Progenitor cell of endocrine pancreas (in vitro differentiated cells): ENCODE measurements around the gene SLC39A9. TPM values are rescaled to one million over a fixed set of nuclear protein-coding genes. Genes with fewer than 3 reads are reported as not detected.
"Not testable (repeated sequence)": the region's sequence is repeated elsewhere in the genome, so short reads cannot be mapped to it uniquely, and the experiment has no call there.

Experiments used
- DNase-seq: peaks from one replicate; pipeline ENCODE4 v3.0.0; 2021; ENCODE audit warnings: low spot score; ENCODE audit not compliant: unreplicated experiment
- H3K27ac Mint-ChIP-seq: 2 replicates; pipeline ENCODE4 v1.8.0; 2021; ENCODE audit warnings: mild to moderate bottlenecking, moderate library complexity, mixed read lengths
- H3K27me3 Mint-ChIP-seq: 2 replicates; pipeline ENCODE4 v1.8.0; 2021; ENCODE audit warnings: mixed read lengths
- H3K36me3 Mint-ChIP-seq: 2 replicates; pipeline ENCODE4 v1.8.0; 2022; ENCODE audit warnings: mixed read lengths; ENCODE audit not compliant: insufficient read depth
- H3K4me1 Mint-ChIP-seq: 2 replicates; pipeline ENCODE4 v1.8.0; 2021; ENCODE audit warnings: low read depth, mixed read lengths
- H3K4me3 Mint-ChIP-seq: 2 replicates; pipeline ENCODE4 v1.8.0; 2021; ENCODE audit warnings: low read depth, mild to moderate bottlenecking, moderate library complexity, mixed read lengths
- H3K9me3 Mint-ChIP-seq: 2 replicates; pipeline ENCODE4 v1.8.0; 2021; ENCODE audit warnings: low read depth, mixed read lengths
- CTCF ChIP-seq: fragments of 200-600 bp; sonication (generic); IDR thresholded peaks from one replicate; pipeline ENCODE4 v1.5.0; 2021; ENCODE audit warnings: antibody characterized with exemption, mild to moderate bottlenecking; ENCODE audit not compliant: unreplicated experiment
- total RNA-seq: library from RNA; stranded (reverse); gene quantifications from 2 replicates; pipeline ENCODE4 v1.2.1, GENCODE V29; 2021

Gene SLC39A9
- total RNA-seq, 1 donor from 2014 or later, result 62.2 TPM

- H3K36me3 Mint-ChIP-seq, result peaks cover 40% of the 10 kb centered on the region
- H3K4me3 Mint-ChIP-seq, result no peak overlapping the region
These were observed 22.8 kb upstream of the SLC39A9 start for GRCh38 chr14:69375722-69376121.

GRCh38 chr14:69376439-69376838, 22.1 kb upstream of the SLC39A9 start:
- Mint-ChIP-seq H3K4me1 (peaks cover 7% of the 10 kb centered on the region), H3K4me3 (no peak overlapping the region), H3K27me3 (no peaks in the 10 kb centered on the region), H3K9me3 (peaks cover 8% of the 10 kb centered on the region), H3K27ac (no peak overlapping the region), H3K36me3 (peaks cover 40% of the 10 kb centered on the region)
- no peak for DNase-seq
- no peak for TF ChIP-seq CTCF

More at GRCh38 chr14:69375722-69376121, 22.8 kb upstream of the SLC39A9 start:
- TF ChIP-seq CTCF, result no peak
- Mint-ChIP-seq H3K27me3 (no peaks in the 10 kb centered on the region), H3K9me3 (peaks cover 8% of the 10 kb centered on the region), H3K27ac (no peak overlapping the region), H3K4me1 (peaks cover 7% of the 10 kb centered on the region)
- DNase-seq, result no peak

- Mint-ChIP-seq H3K4me3 (no peak overlapping the region), H3K36me3 (peaks cover 39% of the 10 kb centered on the region), H3K27me3 (no peaks in the 10 kb centered on the region), H3K27ac (no peak overlapping the region), H3K9me3 (peaks cover 8% of the 10 kb centered on the region), H3K4me1 (peaks cover 7% of the 10 kb centered on the region)
- no peak for DNase-seq
- TF ChIP-seq CTCF, result no peak
These were observed 20.2 kb upstream of the SLC39A9 start for GRCh38 chr14:69378274-69378673.

GRCh38 chr14:69387311-69387710, 11.2 kb upstream of the SLC39A9 start:
- no peak overlapping the region for H3K27ac Mint-ChIP-seq
- peaks cover 1% of the 10 kb centered on the region for H3K4me1 Mint-ChIP-seq
- TF ChIP-seq CTCF, result no peak
- H3K9me3 Mint-ChIP-seq, result no peaks in the 10 kb centered on the region
- no peaks in the 10 kb centered on the region for H3K27me3 Mint-ChIP-seq
- peaks cover 33% of the 10 kb centered on the region for H3K36me3 Mint-ChIP-seq
- DNase-seq, result no peak
- H3K4me3 Mint-ChIP-seq, result no peak overlapping the region

- not testable (repeated sequence) for H3K4me3 Mint-ChIP-seq, H3K4me1 Mint-ChIP-seq, DNase-seq, H3K27ac Mint-ChIP-seq, H3K27me3 Mint-ChIP-seq, H3K9me3 Mint-ChIP-seq
- peaks cover 46% of the 10 kb centered on the region for H3K36me3 Mint-ChIP-seq
These were observed 7.1 kb upstream of the SLC39A9 start for GRCh38 chr14:69391400-69391799.

- Mint-ChIP-seq H3K36me3 (peaks cover 46% of the 10 kb centered on the region), H3K4me3 (no peak overlapping the region), H3K27ac (no peak overlapping the region), H3K27me3 (no peaks in the 10 kb centered on the region), H3K9me3 (no peaks in the 10 kb centered on the region), H3K4me1 (peaks cover 8% of the 10 kb centered on the region)
- no peak for TF ChIP-seq CTCF
- no peak for DNase-seq
These were observed 6.0 kb upstream of the SLC39A9 start for GRCh38 chr14:69392481-69392880.
